Calu3 (cell line): Measurements from ENCODE around the gene POLR2A. TPM values are rescaled to one million over a fixed set of nuclear protein-coding genes. Genes with fewer than 3 reads are reported as not detected.
"Not testable (repeated sequence)": the region's sequence is repeated elsewhere in the genome, so short reads cannot be mapped to it uniquely, and the experiment has no call there.

Experiments used
- BruUV-seq: library from RNA; stranded (reverse); fragments of 400-500 nt; replicated peaks from 2 replicates; lab custom pipeline; 2021; lab: Mats Ljungman, UMichigan
- CTCF ChIA-PET: fragments of 300-600 bp; sonication (Branson Sonifier 250); formaldehyde crosslinking; loops from one replicate; lab custom pipeline; 2022; ENCODE audit warnings: antibody characterized with exemption; lab: Charles Lee
- DNase-seq: peaks from one replicate; pipeline ENCODE4 v3.0.0; 2022
- H3K27ac Mint-ChIP-seq: one replicate; pipeline ENCODE4 v1.8.0; 2022; ENCODE audit warnings: mixed read lengths; ENCODE audit not compliant: unreplicated experiment
- H3K27me3 Mint-ChIP-seq: one replicate; pipeline ENCODE4 v1.8.0; 2022; ENCODE audit warnings: mixed read lengths; ENCODE audit not compliant: unreplicated experiment
- H3K36me3 Mint-ChIP-seq: one replicate; pipeline ENCODE4 v1.8.0; 2022; ENCODE audit warnings: mild to moderate bottlenecking, moderate library complexity, mixed read lengths; ENCODE audit not compliant: insufficient read depth, unreplicated experiment
- H3K4me1 Mint-ChIP-seq: one replicate; pipeline ENCODE4 v1.8.0; 2022; ENCODE audit warnings: mild to moderate bottlenecking, low read depth, mixed read lengths; ENCODE audit not compliant: unreplicated experiment
- H3K4me3 Mint-ChIP-seq: one replicate; pipeline ENCODE4 v1.8.0; 2022; ENCODE audit warnings: mild to moderate bottlenecking, low read depth, moderate library complexity, mixed read lengths; ENCODE audit not compliant: unreplicated experiment
- H3K9me3 Mint-ChIP-seq: one replicate; pipeline ENCODE4 v1.8.0; 2022; ENCODE audit warnings: low read depth, mixed read lengths; ENCODE audit not compliant: unreplicated experiment
- CTCF ChIP-seq: fragments of 200-600 bp; IDR thresholded peaks from one replicate; pipeline ENCODE4 v1.8.0; 2022; ENCODE audit warnings: antibody characterized with exemption; ENCODE audit not compliant: unreplicated experiment
- intact Hi-C: fragments of 100-400 bp; cut with micrococcal nuclease; formaldehyde crosslinking; loops from one replicate; pipeline ENCODE4 v1.10.0; 2022; ENCODE audit not compliant: unreplicated experiment
- total RNA-seq: library from RNA; stranded (reverse); gene quantifications from 2 replicates; pipeline ENCODE4 v1.2.3, GENCODE V29; 2022

The POLR2A gene
- total RNA-seq, 1 experiment from 2014 or later: 89.0 TPM

DNA sequence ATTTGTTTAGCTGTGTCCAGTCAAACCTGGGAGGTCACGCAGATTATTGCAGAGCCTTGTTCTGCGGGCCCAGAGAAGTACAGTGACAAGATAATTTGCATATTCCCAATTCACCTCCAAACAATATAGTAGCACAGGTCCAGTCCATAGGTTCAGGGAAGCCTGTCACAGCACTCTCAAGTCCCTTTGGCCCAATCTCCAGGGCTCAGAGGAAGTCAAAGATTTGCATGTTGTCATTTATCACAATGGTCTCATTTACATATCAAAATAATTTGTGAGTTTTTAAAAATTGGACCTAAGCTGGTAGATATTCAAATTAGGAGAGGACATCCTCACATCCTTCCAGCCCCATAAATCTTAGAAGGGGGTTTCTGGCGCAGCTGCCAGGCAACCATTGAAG is 16.7 kb upstream of the POLR2A start:
- CTCF ChIA-PET: no interaction called here
- no TSS peak for BruUV-seq
- Mint-ChIP-seq H3K27me3 (no peaks in the 10 kb centered on the region), H3K4me1 (no peaks in the 10 kb centered on the region), H3K9me3 (no peaks in the 10 kb centered on the region), H3K4me3 (no peak overlapping the region), H3K27ac (no peak overlapping the region), H3K36me3 (peaks cover 15% of the 10 kb centered on the region)
- no peak for DNase-seq
- intact Hi-C loops: no loop called here
- no peak for TF ChIP-seq CTCF

DNA sequence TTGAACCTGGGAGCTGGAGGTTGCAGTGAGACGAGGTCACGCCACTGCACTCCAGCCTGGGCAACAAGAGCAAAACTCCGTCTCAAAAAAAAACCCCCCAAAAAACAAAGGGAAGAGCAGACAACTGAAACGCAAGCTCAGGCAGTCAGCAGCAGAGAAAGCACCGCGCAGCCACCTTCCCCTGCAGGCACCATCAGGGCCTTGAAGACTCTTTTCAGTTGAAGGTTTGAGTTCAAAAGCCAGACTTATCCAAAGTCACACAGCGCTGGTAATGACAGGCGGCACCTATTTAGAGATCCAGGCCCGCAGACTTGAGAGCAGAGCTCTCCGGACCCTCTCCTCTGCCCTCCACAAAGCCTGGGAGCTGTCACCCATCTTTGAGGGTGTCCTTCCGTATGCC is 15.9 kb upstream of the POLR2A start:
- BruUV-seq: no TSS peak
- no peak overlapping the region for H3K27ac Mint-ChIP-seq
- CTCF ChIA-PET: no interaction called here
- no peak for DNase-seq
- peaks cover 15% of the 10 kb centered on the region for H3K36me3 Mint-ChIP-seq
- intact Hi-C loops: no loop called here
- no peaks in the 10 kb centered on the region for H3K27me3 Mint-ChIP-seq
- no peaks in the 10 kb centered on the region for H3K9me3 Mint-ChIP-seq
- H3K4me1 Mint-ChIP-seq: no peaks in the 10 kb centered on the region
- no peak for TF ChIP-seq CTCF
- no peak overlapping the region for H3K4me3 Mint-ChIP-seq

DNA sequence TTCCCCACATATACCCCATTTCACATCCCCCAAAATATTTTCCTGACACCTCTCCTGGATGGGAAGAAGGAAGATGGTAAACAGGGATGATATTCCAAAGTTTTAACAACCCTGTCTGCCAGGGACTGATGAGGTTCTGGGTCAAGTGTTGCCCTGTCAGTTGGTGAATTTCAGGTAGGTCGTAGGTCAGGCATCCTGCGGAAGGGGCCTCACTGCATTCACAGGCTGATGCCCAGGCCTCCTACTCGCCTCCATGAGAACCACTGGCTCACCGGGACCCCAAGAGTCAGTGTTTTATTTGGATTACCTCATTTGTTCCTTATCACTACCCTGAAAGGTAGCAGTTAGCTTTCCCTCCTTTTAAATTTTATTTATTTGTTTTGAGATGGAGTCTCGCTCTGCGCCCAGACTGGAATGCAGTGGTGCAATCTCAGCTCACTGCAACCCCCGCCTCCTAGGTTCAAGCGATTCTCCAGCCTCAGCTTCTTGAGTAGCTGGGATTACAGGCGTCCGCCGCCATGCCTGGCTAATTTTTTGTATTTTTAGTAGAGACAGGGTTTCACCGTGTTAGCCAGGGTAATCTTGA is 15.3 kb upstream of the POLR2A start:
- H3K36me3 Mint-ChIP-seq: peaks cover 15% of the 10 kb centered on the region
- H3K4me3 Mint-ChIP-seq: no peak overlapping the region
- no peak overlapping the region for H3K27ac Mint-ChIP-seq
- H3K9me3 Mint-ChIP-seq: no peaks in the 10 kb centered on the region
- BruUV-seq: no TSS peak
- H3K4me1 Mint-ChIP-seq: no peaks in the 10 kb centered on the region
- DNase-seq: no peak
- TF ChIP-seq CTCF: no peak
- H3K27me3 Mint-ChIP-seq: no peaks in the 10 kb centered on the region
- CTCF ChIA-PET: no interaction called here
- intact Hi-C loops: no loop called here

- BruUV-seq, H3K4me1 Mint-ChIP-seq, H3K9me3 Mint-ChIP-seq, DNase-seq, H3K27me3 Mint-ChIP-seq, intact Hi-C loops, CTCF ChIA-PET, H3K27ac Mint-ChIP-seq, H3K4me3 Mint-ChIP-seq: not testable (repeated sequence)
- peaks cover 15% of the 10 kb centered on the region for H3K36me3 Mint-ChIP-seq
Measured at GRCh38 chr17:7469843-7470242, 14.3 kb upstream of the POLR2A start.

DNA sequence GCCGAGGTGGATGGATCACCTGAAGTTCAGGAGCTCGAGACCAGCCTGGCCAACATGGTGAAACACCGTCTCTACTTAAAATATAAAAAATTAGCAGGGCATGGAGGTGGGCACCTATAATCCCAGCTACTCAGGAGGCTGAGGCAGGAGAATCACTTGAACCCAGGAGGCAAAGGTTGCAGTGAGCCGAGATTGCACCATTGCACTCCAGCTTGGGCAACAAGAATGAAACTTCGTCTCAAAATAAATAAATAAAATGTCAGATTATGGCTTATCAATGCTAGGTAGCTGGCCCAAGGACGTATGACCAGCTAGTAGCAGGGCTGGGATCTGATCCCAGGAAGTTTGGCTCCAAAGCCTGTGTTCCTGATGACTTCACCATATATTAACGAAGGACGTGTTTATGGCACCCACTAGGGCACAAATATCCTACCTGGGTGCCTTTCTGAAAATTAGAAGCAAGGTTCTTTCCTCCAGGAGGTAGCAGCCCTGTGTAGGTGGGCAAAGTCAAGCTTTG is 13.7 kb upstream of the POLR2A start:
- H3K4me1 Mint-ChIP-seq, H3K27me3 Mint-ChIP-seq, CTCF ChIA-PET, H3K4me3 Mint-ChIP-seq, BruUV-seq, H3K9me3 Mint-ChIP-seq, DNase-seq, H3K27ac Mint-ChIP-seq, intact Hi-C loops: not testable (repeated sequence)
- H3K36me3 Mint-ChIP-seq: peaks cover 13% of the 10 kb centered on the region
